Measurements from ENCODE around the gene DNAAF8.

DNA sequence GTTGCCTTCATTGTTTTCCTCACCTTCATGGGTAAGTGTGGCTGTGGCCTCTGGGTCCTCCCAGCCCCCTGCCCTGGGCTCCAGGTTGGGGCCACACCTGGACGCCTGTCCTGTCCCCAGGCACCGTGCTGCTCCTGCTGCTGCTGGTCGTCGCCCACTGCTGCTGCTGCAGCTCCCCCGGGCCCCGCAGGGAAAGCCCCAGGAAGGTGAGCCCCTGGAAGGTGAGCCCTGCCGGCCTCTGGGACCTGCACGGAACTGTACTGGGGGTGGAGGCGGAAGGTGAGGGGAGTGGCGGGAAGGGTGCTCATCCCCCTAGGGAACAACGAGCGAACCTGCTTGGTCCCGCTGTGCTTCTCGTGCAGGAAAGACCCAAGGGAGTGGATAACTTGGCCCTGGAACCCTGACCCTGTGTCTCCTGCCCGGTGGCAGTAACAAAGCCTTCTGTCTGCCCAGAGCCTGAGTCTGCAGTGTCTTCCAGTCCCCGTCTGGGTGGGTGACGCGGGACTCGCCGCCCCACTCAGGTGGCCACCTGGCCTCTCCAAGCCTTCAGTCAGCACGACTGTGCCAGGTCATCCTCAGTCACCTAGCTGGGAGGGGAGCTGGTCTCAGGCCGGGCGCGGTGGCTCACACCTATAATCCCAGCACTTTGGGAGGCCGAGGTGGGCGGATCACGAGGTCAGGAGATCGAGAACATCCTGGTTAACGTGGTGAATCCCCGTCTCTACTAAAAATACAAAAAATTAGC is 61.7 kb downstream of the DNAAF8 start:
- TF ChIP-seq, protein P1, sequence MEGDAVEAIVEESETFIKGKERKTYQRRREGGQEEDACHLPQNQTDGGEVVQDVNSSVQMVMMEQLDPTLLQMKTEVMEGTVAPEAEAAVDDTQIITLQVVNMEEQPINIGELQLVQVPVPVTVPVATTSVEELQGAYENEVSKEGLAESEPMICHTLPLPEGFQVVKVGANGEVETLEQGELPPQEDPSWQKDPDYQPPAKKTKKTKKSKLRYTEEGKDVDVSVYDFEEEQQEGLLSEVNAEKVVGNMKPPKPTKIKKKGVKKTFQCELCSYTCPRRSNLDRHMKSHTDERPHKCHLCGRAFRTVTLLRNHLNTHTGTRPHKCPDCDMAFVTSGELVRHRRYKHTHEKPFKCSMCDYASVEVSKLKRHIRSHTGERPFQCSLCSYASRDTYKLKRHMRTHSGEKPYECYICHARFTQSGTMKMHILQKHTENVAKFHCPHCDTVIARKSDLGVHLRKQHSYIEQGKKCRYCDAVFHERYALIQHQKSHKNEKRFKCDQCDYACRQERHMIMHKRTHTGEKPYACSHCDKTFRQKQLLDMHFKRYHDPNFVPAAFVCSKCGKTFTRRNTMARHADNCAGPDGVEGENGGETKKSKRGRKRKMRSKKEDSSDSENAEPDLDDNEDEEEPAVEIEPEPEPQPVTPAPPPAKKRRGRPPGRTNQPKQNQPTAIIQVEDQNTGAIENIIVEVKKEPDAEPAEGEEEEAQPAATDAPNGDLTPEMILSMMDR (conservative IDR thresholded peaks at IDR 0.05; ENCODE audit: low read depth, low read length) = no peak
- TF ChIP-seq POLR2A (IDR thresholded peaks at IDR 0.05; ENCODE audit: low read depth, low read length) (no peak), RFX5 (IDR thresholded peaks at IDR 0.05; ENCODE audit: low read depth, low read length) (no peak), RAD21 (IDR thresholded peaks at IDR 0.05; ENCODE audit: low read length) (no peak), MAZ (IDR thresholded peaks at IDR 0.05; ENCODE audit: borderline replicate concordance, low read depth, low read length) (no peak), RCOR1 (IDR thresholded peaks at IDR 0.05; ENCODE audit: insufficient replicate concordance, low read length) (no peak), FOS (IDR thresholded peaks at IDR 0.05; ENCODE audit: low read depth, low read length) (no peak), SMC3 (IDR thresholded peaks at IDR 0.05; ENCODE audit: low read depth, low read length) (no peak), CEBPB (IDR thresholded peaks at IDR 0.05; ENCODE audit: low read depth, low read length) (no peak), MXI1 (IDR thresholded peaks at IDR 0.05; ENCODE audit: borderline replicate concordance, low read depth, low read length) (no peak)
- TF ChIP-seq, protein P2, sequence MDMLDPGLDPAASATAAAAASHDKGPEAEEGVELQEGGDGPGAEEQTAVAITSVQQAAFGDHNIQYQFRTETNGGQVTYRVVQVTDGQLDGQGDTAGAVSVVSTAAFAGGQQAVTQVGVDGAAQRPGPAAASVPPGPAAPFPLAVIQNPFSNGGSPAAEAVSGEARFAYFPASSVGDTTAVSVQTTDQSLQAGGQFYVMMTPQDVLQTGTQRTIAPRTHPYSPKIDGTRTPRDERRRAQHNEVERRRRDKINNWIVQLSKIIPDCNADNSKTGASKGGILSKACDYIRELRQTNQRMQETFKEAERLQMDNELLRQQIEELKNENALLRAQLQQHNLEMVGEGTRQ (IDR thresholded peaks at IDR 0.05; ENCODE audit: low read depth, low read length) = no peak

All from IMR-90 (cell line).